Fibroblast of lung (primary cell): ENCODE measurements around the gene CC2D1A. TPM values are rescaled to one million over a fixed set of nuclear protein-coding genes. Genes with fewer than 3 reads are reported as not detected.
A peak's percentile ranks its signal among the peaks of the same experiment; 100 is the strongest.

ENCODE experiments used
- DNase-seq, 2 donors: peaks; one replicate each; pipeline versions ENCODE4 v3.0.0 to v3.0.0-alpha.2; 2010; ENCODE audit warnings: low read depth in 2 of 2
- H2AFZ ChIP-seq: 2 replicates; pipeline ENCODE4 v1.5.1; 2012; ENCODE audit warnings: low read length, control low read depth, inconsistent platforms
- H3K27ac ChIP-seq: 2 replicates; pipeline ENCODE4 v1.5.1; 2011; ENCODE audit warnings: low read length, control low read depth; ENCODE audit not compliant: insufficient read depth
- H3K27me3 ChIP-seq: 2 replicates; pipeline ENCODE4 v1.5.1; 2011; ENCODE audit warnings: mild to moderate bottlenecking, low read length; ENCODE audit not compliant: control insufficient read depth, insufficient read depth
- H3K36me3 ChIP-seq: 2 replicates; pipeline ENCODE4 v1.5.1; 2011; ENCODE audit warnings: low read length; ENCODE audit not compliant: control insufficient read depth, insufficient read depth
- H3K4me1 ChIP-seq: 2 replicates; pipeline ENCODE4 v1.5.1; 2011; ENCODE audit warnings: low read length; ENCODE audit not compliant: control insufficient read depth, insufficient read depth; ENCODE audit errors: extremely low read depth
- H3K4me2 ChIP-seq: 2 replicates; pipeline ENCODE4 v1.5.1; 2011; ENCODE audit warnings: low read length, control low read depth; ENCODE audit not compliant: insufficient read depth; ENCODE audit errors: extremely low read depth
- H3K4me3 ChIP-seq, 4 experiments: fragments of 200-600 bp in 1 of 4; sonication (generic) in 1 of 4; replicated peaks in 1 of 4; 2 replicates each; pipeline ENCODE4 v1.5.1; 2011 to 2016; ENCODE audit warnings: low read length in 4 of 4, low read depth in 3 of 4, mild to moderate bottlenecking in 3 of 4, control low read depth in 2 of 4, inconsistent platforms in 1 of 4, mixed read lengths in 1 of 4; ENCODE audit not compliant: insufficient read depth in 1 of 4; ENCODE audit errors: control extremely low read depth in 1 of 4
- H3K79me2 ChIP-seq: 2 replicates; pipeline ENCODE4 v1.5.1; 2012; ENCODE audit warnings: mild to moderate bottlenecking, low read length, inconsistent platforms; ENCODE audit not compliant: control insufficient read depth, insufficient read depth
- H3K9ac ChIP-seq: 2 replicates; pipeline ENCODE4 v1.5.1; 2011; ENCODE audit warnings: mild to moderate bottlenecking, low read length, control low read depth; ENCODE audit not compliant: insufficient read depth
- H3K9me3 ChIP-seq: 2 replicates; pipeline ENCODE4 v1.5.1; 2012; ENCODE audit warnings: low read depth, low read length; ENCODE audit not compliant: control insufficient read depth, insufficient read depth
- H4K20me1 ChIP-seq: 2 replicates; pipeline ENCODE4 v1.5.1; 2011; ENCODE audit warnings: low read length; ENCODE audit not compliant: control insufficient read depth, insufficient read depth; ENCODE audit errors: extremely low read depth
- EZH2 ChIP-seq: IDR thresholded peaks from 2 replicates; pipeline ENCODE4 v1.5.1; 2012; ENCODE audit warnings: low read length, control low read depth, mild to moderate bottlenecking; ENCODE audit errors: missing control alignments
- polyA plus RNA-seq, 2 donors: library from polyadenylated mRNA; depleted of rRNA in 1 of 2; stranded (reverse) in 1 of 2; unstranded in 1 of 2; fragments of >200 nt; gene quantifications; 2 replicates each; pipeline ENCODE4 v1.2.1, GENCODE V29; 2011 to 2012; ENCODE audit warnings: missing spikeins in 1 of 2
- total RNA-seq: library from RNA; depleted of rRNA; stranded (reverse); fragments of >200 nt; gene quantifications from 2 replicates; pipeline ENCODE4 v1.2.1, GENCODE V29; 2014
- TF ChIP-seq, protein P1 (sequence below), 2 donors: IDR thresholded peaks in 1 of 2; conservative IDR thresholded peaks in 1 of 2; 1 replicate in 1 of 2; 2 replicates in 1 of 2; pipeline ENCODE4 v1.5.1; 2011 to 2012; ENCODE audit warnings: low read length in 2 of 2, control low read depth in 1 of 2, inconsistent platforms in 1 of 2, low read depth in 1 of 2, mild to moderate bottlenecking in 1 of 2

The CC2D1A gene
- total and polyA plus RNA-seq, 2 donors (not counting 1 experiment from before 2014, with no cell fraction given) = 7.0 to 10.6 TPM

DNA sequence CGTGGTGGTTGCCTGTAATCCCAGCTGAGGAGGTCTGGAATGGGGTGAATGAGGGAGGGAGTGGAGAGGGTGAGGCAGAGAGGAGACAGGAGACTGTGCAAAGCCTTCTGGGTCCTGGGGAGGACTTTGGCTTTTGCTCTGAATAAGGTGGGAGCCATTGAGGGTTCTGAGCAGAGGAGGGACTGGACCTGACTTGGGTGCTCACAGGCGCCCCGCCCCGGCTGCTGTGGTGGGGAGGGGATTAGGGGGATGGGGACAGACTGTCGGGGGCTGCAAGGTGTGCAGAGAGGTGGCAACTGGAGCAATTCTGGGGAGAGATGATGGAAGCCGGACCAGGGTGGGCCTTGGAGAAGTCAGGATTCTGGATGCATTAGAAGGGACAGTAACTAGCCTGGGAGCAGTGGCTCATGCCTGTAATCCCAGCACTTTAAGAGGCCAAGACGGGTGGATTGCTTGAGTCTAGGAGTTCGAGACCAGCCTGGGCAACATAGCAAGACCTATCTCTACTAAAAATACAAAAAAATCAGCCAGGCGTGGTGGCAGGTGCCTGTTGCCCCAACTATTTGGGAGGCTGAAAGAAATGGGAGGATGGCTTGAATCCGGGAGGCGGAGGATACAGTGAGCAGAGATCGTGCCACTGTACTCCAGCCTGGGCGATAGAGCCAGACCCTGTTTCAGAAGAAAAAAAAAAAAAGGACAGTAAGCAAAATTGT lies 45.2 kb upstream of the CC2D1A start:
- no peak overlapping the region for H3K9ac ChIP-seq

DNA sequence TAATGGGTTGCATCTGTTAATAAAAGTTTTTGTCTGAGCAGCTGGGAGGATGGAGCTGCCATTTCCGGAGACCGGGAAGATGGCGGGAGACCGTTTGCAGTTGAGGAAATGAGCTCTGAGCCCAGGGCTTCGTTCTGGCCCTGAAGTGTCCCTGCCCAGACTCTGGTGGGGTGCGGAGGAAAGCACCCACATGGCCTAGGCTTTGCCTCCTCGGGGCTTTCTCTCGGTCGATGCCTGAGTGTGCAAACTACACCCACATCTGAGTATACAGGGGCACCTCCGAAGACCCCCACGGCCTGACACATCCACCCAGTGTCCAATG lies 44.6 kb upstream of the CC2D1A start:
- peaks cover 10% of the 10 kb centered on the region for H3K4me1 ChIP-seq
- TF ChIP-seq EZH2 = no peak
- TF ChIP-seq, protein P1, sequence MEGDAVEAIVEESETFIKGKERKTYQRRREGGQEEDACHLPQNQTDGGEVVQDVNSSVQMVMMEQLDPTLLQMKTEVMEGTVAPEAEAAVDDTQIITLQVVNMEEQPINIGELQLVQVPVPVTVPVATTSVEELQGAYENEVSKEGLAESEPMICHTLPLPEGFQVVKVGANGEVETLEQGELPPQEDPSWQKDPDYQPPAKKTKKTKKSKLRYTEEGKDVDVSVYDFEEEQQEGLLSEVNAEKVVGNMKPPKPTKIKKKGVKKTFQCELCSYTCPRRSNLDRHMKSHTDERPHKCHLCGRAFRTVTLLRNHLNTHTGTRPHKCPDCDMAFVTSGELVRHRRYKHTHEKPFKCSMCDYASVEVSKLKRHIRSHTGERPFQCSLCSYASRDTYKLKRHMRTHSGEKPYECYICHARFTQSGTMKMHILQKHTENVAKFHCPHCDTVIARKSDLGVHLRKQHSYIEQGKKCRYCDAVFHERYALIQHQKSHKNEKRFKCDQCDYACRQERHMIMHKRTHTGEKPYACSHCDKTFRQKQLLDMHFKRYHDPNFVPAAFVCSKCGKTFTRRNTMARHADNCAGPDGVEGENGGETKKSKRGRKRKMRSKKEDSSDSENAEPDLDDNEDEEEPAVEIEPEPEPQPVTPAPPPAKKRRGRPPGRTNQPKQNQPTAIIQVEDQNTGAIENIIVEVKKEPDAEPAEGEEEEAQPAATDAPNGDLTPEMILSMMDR (conservative IDR thresholded peaks at IDR 0.05 in 1 of 2, IDR thresholded peaks at IDR 0.05 in 1 of 2; ENCODE audit: low read depth in 1 of 2, low read length in 2 of 2) = no peak
- no peaks in the 10 kb centered on the region for H3K36me3 ChIP-seq
- peak overlapping the region in 2 of 4 experiments; percentile 21 to 54 for H3K4me3 ChIP-seq
- H3K27me3 ChIP-seq = no peaks in the 10 kb centered on the region
- H3K27ac ChIP-seq = peak overlapping the region; percentile 91
- no peaks in the 10 kb centered on the region for H3K79me2 ChIP-seq
- peak overlapping the region; percentile 73 for H2AFZ ChIP-seq
- no peak for DNase-seq
- H3K4me2 ChIP-seq = peak overlapping the region; percentile 64
- peak overlapping the region; percentile 77 for H3K9ac ChIP-seq
- H4K20me1 ChIP-seq = no peaks in the 10 kb centered on the region
- no peaks in the 10 kb centered on the region for H3K9me3 ChIP-seq

More for the DNA sequence above, 45.2 kb upstream of the CC2D1A start:
- Histone ChIP-seq H3K4me2 (no peak overlapping the region), H2AFZ (no peak overlapping the region), H3K79me2 (no peaks in the 10 kb centered on the region), H3K27me3 (no peaks in the 10 kb centered on the region), H4K20me1 (no peaks in the 10 kb centered on the region), H3K36me3 (no peaks in the 10 kb centered on the region), H3K27ac (peak overlapping the region; percentile 91), H3K4me3 (peak overlapping the region in 1 of 4 experiments; percentile 54), H3K9me3 (no peaks in the 10 kb centered on the region), H3K4me1 (peaks cover 10% of the 10 kb centered on the region)
- TF ChIP-seq, protein P1 (conservative IDR thresholded peaks at IDR 0.05 in 1 of 2, IDR thresholded peaks at IDR 0.05 in 1 of 2; ENCODE audit: low read depth in 1 of 2, low read length in 2 of 2) = no peak
- TF ChIP-seq EZH2 = no peak
- DNase-seq = no peak

DNA sequence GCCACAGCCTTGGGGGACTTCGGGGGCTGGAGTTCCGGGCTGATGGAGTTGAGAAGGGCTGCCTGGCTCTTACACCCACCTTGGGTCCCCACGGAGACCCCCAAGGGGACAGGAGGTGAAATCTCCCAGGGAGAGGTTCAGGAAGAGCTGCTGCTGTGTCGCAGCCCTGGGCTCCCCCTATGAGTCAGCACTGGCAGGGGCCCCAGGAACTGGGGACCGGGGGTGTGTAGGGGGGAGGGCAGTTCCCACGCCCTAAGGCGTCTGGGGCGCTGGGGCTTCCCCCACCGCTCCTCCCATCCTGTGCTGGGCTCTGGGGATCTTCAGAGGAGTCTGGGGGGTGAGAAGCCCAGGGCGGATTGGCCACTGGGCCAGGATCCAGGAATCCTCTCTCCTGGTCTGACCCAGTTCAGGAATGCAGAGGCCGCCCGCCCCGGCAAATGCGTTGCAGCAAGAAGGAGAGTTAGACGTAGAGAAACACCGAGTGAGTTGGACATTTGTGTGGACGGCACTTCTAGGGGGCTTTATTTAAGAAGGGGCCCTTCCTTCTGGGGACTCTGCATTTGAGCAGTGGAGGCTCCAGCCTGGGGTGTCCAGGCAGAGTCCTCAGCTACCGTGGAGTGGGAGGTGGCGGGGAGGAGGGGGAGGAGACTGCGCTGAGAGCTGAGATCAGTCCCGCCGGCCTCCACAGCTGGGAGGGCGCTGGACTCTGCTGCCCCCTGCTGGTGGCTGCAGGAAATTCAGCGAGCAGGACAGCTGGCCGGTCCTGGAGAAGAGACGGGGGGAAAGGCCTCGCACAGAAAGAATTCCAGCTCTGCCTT lies 44.1 kb upstream of the CC2D1A start:
- Histone ChIP-seq H3K4me1 (peaks cover 10% of the 10 kb centered on the region), H3K4me2 (peak overlapping the region; percentile 64), H3K36me3 (no peaks in the 10 kb centered on the region), H3K9me3 (no peaks in the 10 kb centered on the region), H3K27me3 (no peaks in the 10 kb centered on the region), H3K4me3 (peak overlapping the region; percentile 21 to 55 (median 43)), H4K20me1 (no peaks in the 10 kb centered on the region), H2AFZ (no peak overlapping the region), H3K27ac (peak overlapping the region; percentile 91), H3K9ac (peak overlapping the region; percentile 77), H3K79me2 (no peaks in the 10 kb centered on the region)
- DNase-seq = peak; percentile 85 to 87
- no peak for TF ChIP-seq EZH2
- TF ChIP-seq, protein P1 (conservative IDR thresholded peaks at IDR 0.05 in 1 of 2, IDR thresholded peaks at IDR 0.05 in 1 of 2; ENCODE audit: low read depth in 1 of 2, low read length in 2 of 2) = peak; percentile 85 to 89
